GM12865 (cell line): ENCODE measurements around the gene DPP10.

Experiments used
- DNase-seq: peaks from one replicate; pipeline ENCODE4 v3.0.0; 2010; ENCODE audit warnings: low read depth
- H3K4me3 ChIP-seq: 2 replicates; pipeline ENCODE4 v1.5.1; 2011; ENCODE audit warnings: mild to moderate bottlenecking, low read depth, low read length, control low read depth
- TF ChIP-seq, protein P1 (sequence below): IDR thresholded peaks from 2 replicates; pipeline ENCODE4 v1.5.1; 2011; ENCODE audit warnings: low read length, control low read depth, low read depth, inconsistent platforms; ENCODE audit not compliant: insufficient read depth; ENCODE audit errors: missing control alignments

Gene DPP10

DNA sequence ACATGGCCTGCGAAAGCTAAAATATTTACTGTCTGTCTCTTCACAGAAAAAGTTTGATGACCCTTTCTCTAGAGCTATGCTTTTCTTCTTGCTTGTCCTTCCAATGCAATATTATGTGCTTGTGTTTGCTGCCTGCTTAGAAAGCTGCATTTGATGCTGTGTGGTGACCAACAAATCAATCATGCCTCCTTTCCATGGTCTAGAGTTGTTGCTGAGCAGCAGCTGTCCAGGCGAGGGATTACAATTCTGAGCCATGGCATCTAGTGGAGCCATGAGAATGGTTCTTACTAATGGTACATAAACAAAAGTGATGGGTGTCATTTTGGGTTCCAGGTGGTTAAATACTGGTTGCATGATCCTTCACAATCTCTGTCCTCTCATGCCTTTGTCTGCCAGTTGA is 1142.1 kb downstream of the DPP10 start:
- no peak for DNase-seq
- TF ChIP-seq, protein P1, sequence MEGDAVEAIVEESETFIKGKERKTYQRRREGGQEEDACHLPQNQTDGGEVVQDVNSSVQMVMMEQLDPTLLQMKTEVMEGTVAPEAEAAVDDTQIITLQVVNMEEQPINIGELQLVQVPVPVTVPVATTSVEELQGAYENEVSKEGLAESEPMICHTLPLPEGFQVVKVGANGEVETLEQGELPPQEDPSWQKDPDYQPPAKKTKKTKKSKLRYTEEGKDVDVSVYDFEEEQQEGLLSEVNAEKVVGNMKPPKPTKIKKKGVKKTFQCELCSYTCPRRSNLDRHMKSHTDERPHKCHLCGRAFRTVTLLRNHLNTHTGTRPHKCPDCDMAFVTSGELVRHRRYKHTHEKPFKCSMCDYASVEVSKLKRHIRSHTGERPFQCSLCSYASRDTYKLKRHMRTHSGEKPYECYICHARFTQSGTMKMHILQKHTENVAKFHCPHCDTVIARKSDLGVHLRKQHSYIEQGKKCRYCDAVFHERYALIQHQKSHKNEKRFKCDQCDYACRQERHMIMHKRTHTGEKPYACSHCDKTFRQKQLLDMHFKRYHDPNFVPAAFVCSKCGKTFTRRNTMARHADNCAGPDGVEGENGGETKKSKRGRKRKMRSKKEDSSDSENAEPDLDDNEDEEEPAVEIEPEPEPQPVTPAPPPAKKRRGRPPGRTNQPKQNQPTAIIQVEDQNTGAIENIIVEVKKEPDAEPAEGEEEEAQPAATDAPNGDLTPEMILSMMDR: no peak
- no peak overlapping the region for H3K4me3 ChIP-seq

DNA sequence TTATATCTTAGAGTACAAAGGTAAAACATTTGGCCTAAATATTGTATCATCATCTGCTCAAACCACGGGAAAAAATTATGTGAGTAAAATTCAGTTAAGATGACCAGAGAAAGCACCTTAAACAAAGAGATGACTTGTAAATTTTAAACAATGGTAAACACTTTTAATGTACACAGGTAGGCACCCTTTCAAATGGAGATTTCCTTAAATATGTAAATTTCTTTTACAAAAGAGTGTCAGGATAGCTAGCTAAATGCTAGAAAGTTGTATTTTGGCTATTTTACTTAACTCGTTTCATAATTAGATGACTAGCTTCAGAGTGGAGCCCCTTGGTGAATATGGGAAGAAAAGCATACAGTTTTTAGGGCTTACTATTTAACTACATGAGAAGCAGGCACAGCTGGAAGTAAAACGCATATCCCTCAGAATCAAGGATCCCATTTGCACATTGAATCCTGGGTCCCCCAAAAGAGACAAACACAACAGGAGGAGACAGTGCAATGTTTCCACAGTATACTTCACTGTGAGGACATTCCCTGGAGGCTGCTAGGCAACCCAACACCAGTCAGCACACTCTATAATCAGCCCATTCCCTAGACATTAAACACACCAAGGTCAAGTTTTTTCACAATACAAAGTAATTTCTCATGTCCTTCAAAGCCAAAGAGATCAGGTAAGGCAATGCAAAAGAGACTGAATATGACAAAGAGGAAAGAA is 1154.4 kb downstream of the DPP10 start:
- DNase-seq: no peak
- TF ChIP-seq, protein P1: no peak
- H3K4me3 ChIP-seq: no peak overlapping the region

DNA sequence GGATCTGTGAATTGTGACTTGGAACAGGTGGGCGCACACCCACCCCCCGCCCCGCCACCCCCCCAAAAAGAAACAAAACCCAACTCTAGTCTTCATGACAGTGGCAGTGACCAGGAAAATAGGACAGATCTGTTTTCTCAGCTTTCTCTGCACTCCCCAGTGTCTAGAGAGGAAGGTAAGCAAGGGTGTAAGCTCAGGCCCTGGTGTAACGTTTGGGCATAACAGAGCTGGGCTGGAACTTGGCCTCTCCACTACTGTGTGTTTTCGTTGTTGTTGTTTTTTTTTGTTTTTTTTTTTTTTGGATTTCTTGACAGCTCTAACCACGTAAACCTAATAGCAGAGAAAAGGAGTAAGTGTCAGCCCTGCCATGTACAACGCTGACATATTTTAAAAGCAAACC is 1160.8 kb downstream of the DPP10 start:
- TF ChIP-seq, protein P1: no peak
- DNase-seq: no peak
- no peak overlapping the region for H3K4me3 ChIP-seq

DNA sequence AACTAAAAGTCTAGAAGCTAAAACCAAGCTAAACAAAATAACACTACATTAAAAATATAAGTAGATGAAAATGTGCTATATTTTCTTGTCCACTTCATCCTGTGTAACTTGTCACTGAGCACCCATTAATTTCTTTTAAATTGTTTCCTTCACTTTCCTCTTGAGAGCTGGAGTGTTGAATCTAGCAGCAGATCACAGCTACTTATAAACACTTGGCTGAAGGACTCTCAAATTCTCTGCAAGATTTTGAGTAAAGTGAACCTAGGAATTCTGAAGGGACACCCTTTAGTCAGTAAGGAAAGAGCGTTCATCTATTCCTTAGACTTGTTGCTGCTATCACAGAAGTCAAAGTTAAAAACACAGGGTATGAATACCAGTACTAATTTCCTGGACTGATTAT is 1163.9 kb downstream of the DPP10 start:
- TF ChIP-seq, protein P1: no peak
- DNase-seq: no peak
- H3K4me3 ChIP-seq: no peak overlapping the region

- TF ChIP-seq, protein P1: no peak
- DNase-seq: no peak
- H3K4me3 ChIP-seq: no peak overlapping the region
These were observed 1167.5 kb downstream of the DPP10 start for GRCh38 chr2:115609978-115610377.

DNA sequence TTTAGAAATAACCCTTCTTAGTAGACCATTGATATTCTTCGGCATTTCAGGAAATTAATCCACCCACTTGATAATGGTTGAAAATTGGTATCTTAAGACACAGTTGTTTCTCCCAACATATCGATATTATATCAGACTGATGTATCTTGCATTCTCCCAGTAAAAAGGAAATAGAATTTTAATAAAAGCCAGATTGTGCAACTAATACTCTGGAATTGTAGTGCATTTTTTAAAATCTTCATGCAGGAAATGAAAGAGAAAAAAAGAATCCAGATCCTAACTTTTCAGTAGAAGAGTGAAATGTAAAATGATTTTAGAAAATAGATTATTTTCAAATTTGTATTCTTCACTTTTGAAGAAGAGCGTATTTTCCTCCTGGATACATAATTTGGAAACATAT is 1168.4 kb downstream of the DPP10 start:
- TF ChIP-seq, protein P1: no peak
- no peak overlapping the region for H3K4me3 ChIP-seq
- no peak for DNase-seq

DNA sequence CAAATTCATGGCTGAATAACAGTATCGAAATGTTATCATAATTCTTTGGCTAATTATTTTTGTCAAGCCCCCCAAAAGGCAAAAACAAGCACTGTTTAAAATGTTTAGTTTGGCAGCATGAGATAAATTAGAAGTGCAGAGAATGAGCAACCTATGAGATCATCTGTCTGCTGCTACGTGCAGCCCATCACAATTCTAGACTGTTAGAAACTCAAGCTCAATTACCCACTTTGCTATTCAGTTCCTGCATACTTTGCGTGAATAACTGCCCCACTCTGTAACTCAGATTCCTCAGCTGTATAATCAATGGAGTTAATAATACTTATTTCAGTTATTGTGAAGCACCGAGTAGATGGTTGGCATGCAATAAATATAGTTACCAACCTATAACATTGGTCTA is 1181.9 kb downstream of the DPP10 start:
- TF ChIP-seq, protein P1: no peak
- DNase-seq: no peak
- H3K4me3 ChIP-seq: no peak overlapping the region
